Fibroblast of skin of left quadriceps (primary cell): ENCODE measurements around the gene TMEM143.
"Not testable (repeated sequence)": the region's sequence is repeated elsewhere in the genome, so short reads cannot be mapped to it uniquely, and the experiment has no call there.

ENCODE experiments used
- DNase-seq, 2 experiments: peaks; one replicate each; pipeline ENCODE4 v3.0.0-alpha.2; 2013; ENCODE audit warnings: low read depth in 2 of 2

The TMEM143 gene

GRCh38 chr19:48363810-48364597 is at the start of gene TMEM143, which contains the start of gene SYNGR4:
Gene TMEM143, minus strand, starts transcription at chr19:48363940. Its CDS starts 20 bp downstream, at chr19:48363920.
Gene SYNGR4, plus strand, starts transcription at chr19:48364367. Its CDS starts 1,476 bp downstream, at chr19:48365843.
- peak; percentile 99 for DNase-seq

GRCh38 chr19:48405850-48406249 is 42.1 kb upstream of the TMEM143 start:
- no peak for DNase-seq

GRCh38 chr19:48405010-48405659 is 41.4 kb upstream of the TMEM143 start:
- DNase-seq: no peak

GRCh38 chr19:48403606-48404005 is 39.9 kb upstream of the TMEM143 start:
- DNase-seq: no peak

- no peak for DNase-seq
Measured at GRCh38 chr19:48401287-48401686, 37.5 kb upstream of the TMEM143 start.

- DNase-seq: no peak
Measured at GRCh38 chr19:48400018-48400742, 36.4 kb upstream of the TMEM143 start.

GRCh38 chr19:48398375-48399235 is 34.9 kb upstream of the TMEM143 start:
- DNase-seq: peak; percentile 65 to 68

- DNase-seq: no peak
Measured at GRCh38 chr19:48398102-48398374, 34.3 kb upstream of the TMEM143 start.

GRCh38 chr19:48397263-48398101 is 33.7 kb upstream of the TMEM143 start:
- DNase-seq: no peak

GRCh38 chr19:48396824-48397176 is 33.1 kb upstream of the TMEM143 start:
- DNase-seq: no peak

- DNase-seq: no peak
Measured at GRCh38 chr19:48396016-48396823, 32.5 kb upstream of the TMEM143 start.

- DNase-seq: no peak
Measured at GRCh38 chr19:48395499-48395898, 31.8 kb upstream of the TMEM143 start.

- no peak for DNase-seq
Measured at GRCh38 chr19:48395170-48395455, 31.4 kb upstream of the TMEM143 start.

- DNase-seq: no peak
Measured at GRCh38 chr19:48394331-48395169, 30.8 kb upstream of the TMEM143 start.

GRCh38 chr19:48393559-48394330 is 30.0 kb upstream of the TMEM143 start, which contains the start of gene GRIN2D:
Gene GRIN2D, plus strand, starts transcription at chr19:48393668. Its CDS starts 4,725 bp downstream, at chr19:48398393.
- DNase-seq: no peak

GRCh38 chr19:48392860-48393558 is 29.3 kb upstream of the TMEM143 start:
- no peak for DNase-seq

GRCh38 chr19:48392006-48392344 is 28.2 kb upstream of the TMEM143 start:
- not testable (repeated sequence) for DNase-seq
